HL-60 (cell line): Measurements from ENCODE around the gene TBCD.

Source experiments
- DNase-seq, 2 experiments: peaks; one replicate each; pipeline ENCODE4 v3.0.0-alpha.2; 2010 to 2020; ENCODE audit warnings: low read depth in 1 of 2, low spot score in 1 of 2
- H3K27ac ChIP-seq: fragments of 250-450 bp; sonication (Bioruptor Pico); replicated peaks from 2 replicates; pipeline ENCODE4 v1.5.1; 2020; ENCODE audit warnings: mild to moderate bottlenecking, moderate library complexity
- H3K27me3 ChIP-seq: fragments of 250-450 bp; sonication (Bioruptor Pico); 2 replicates; pipeline ENCODE4 v1.5.1; 2021; ENCODE audit warnings: mild to moderate bottlenecking, moderate library complexity; ENCODE audit not compliant: insufficient read depth, poor library complexity, severe bottlenecking
- H3K4me3 ChIP-seq: replicated peaks from 2 replicates; pipeline ENCODE4 v1.5.1; 2011; ENCODE audit warnings: mild to moderate bottlenecking, control low read depth, low read length; ENCODE audit not compliant: insufficient read depth
- CTCF ChIP-seq: IDR thresholded peaks from one replicate; pipeline ENCODE4 v1.5.1; 2011; ENCODE audit warnings: low read length, control low read depth, inconsistent platforms; ENCODE audit not compliant: insufficient read depth
- GABPA ChIP-seq: IDR thresholded peaks from 2 replicates; pipeline ENCODE4 v1.6.1; 2012; ENCODE audit warnings: low read depth
- POLR2AphosphoS5 ChIP-seq: IDR thresholded peaks from 2 replicates; pipeline ENCODE4 v1.6.1; 2012; ENCODE audit warnings: low read depth
- REST ChIP-seq: IDR thresholded peaks from 2 replicates; pipeline ENCODE4 v1.6.1; 2012; ENCODE audit warnings: low read depth; ENCODE audit not compliant: insufficient replicate concordance
- SPI1 ChIP-seq: IDR thresholded peaks from 2 replicates; pipeline ENCODE4 v1.6.1; 2012; ENCODE audit warnings: low read depth, mild to moderate bottlenecking, borderline replicate concordance

TBCD gene

GRCh38 chr17:82912484-82913089, 160.7 kb downstream of the TBCD start:
- TF ChIP-seq GABPA (no peak), SPI1 (no peak), REST (no peak), CTCF (no peak), POLR2AphosphoS5 (no peak)
- no peaks in the 10 kb centered on the region for H3K27me3 ChIP-seq
- no peak overlapping the region for H3K4me3 ChIP-seq
- H3K27ac ChIP-seq: no peak overlapping the region
- DNase-seq: no peak

- no peak overlapping the region for H3K27ac ChIP-seq
- H3K4me3 ChIP-seq: no peak overlapping the region
- H3K27me3 ChIP-seq: no peaks in the 10 kb centered on the region
- DNase-seq: no peak
- TF ChIP-seq GABPA (no peak), SPI1 (no peak), REST (no peak), POLR2AphosphoS5 (no peak), CTCF (no peak)
Measured at GRCh38 chr17:82913304-82914043, 161.6 kb downstream of the TBCD start.

- Histone ChIP-seq H3K27me3 (no peaks in the 10 kb centered on the region), H3K4me3 (no peak overlapping the region), H3K27ac (no peak overlapping the region)
- DNase-seq: no peak
- no peak for TF ChIP-seq POLR2AphosphoS5
- TF ChIP-seq REST: no peak
- TF ChIP-seq GABPA: no peak
- no peak for TF ChIP-seq SPI1
- no peak for TF ChIP-seq CTCF
Measured at GRCh38 chr17:82914375-82914774, 162.5 kb downstream of the TBCD start.
